Gastroesophageal sphincter (tissue), 3 donors: Measurements from ENCODE around the gene SERPINA4.

Experiments used
- EP300 ChIP-seq: sonication (generic); formaldehyde crosslinking; IDR thresholded peaks from one replicate; pipeline ENCODE4 v1.6.1; 2017; ENCODE audit warnings: antibody characterized with exemption, mild to moderate bottlenecking
- POLR2A ChIP-seq, 2 donors: fragments of 450-650 bp; IDR thresholded peaks; one replicate each; pipeline ENCODE4 v1.6.1; 2017; ENCODE audit warnings: antibody characterized with exemption in 2 of 2, mild to moderate bottlenecking in 2 of 2, moderate library complexity in 1 of 2
- POLR2AphosphoS5 ChIP-seq: sonication (generic); formaldehyde crosslinking; IDR thresholded peaks from one replicate; pipeline ENCODE4 v1.6.1; 2017; ENCODE audit warnings: antibody characterized with exemption
- TF ChIP-seq, protein P1 (sequence below), 4 experiments: fragments of 200-600 bp in 2 of 4; fragments of 450-650 bp in 2 of 4; sonication (generic) in 1 of 4; IDR thresholded peaks; one replicate each; pipeline ENCODE4 v1.5.1; 2017 to 2019; ENCODE audit warnings: antibody characterized with exemption in 4 of 4, mild to moderate bottlenecking in 2 of 4, moderate library complexity in 2 of 4

DNA sequence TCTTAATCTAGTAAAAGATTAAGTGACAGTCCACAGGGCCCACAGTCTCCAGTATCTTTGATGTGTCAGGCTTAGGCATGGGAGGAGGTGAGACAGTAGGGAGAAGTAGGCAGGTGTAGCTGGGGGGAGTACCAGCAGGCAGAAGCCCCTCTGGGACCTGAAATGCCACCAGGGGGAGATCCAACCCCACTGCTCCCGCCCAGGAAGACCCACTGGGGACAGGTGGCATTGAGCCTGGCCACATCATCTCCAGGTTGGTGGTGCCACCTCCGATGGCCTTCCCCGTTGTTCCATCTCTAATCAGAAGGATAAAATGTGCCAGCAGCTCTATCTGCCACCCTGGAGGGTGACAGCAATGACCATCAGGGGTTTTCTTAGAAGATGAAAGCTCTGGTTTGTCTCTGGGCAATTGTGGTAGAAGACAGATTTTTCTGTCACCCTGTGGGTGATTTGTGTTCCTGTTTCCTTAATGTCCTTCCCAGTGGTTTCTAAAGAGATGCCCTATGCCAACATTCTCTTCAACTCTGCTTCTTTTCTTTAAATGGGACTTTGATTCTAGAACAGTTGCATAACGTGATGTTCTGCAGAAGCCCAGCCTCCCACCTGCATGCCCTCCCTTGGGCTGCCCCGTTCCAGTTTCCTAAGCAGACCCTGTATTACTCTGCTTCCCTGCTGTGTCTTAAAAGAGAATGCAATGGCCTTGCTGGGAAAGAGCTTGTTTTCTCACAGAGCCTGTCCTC is 39.7 kb upstream of the SERPINA4 start:
- TF ChIP-seq POLR2AphosphoS5 (no peak), POLR2A (IDR thresholded peaks at IDR 0.05) (no peak), EP300 (no peak)
- TF ChIP-seq, protein P1, sequence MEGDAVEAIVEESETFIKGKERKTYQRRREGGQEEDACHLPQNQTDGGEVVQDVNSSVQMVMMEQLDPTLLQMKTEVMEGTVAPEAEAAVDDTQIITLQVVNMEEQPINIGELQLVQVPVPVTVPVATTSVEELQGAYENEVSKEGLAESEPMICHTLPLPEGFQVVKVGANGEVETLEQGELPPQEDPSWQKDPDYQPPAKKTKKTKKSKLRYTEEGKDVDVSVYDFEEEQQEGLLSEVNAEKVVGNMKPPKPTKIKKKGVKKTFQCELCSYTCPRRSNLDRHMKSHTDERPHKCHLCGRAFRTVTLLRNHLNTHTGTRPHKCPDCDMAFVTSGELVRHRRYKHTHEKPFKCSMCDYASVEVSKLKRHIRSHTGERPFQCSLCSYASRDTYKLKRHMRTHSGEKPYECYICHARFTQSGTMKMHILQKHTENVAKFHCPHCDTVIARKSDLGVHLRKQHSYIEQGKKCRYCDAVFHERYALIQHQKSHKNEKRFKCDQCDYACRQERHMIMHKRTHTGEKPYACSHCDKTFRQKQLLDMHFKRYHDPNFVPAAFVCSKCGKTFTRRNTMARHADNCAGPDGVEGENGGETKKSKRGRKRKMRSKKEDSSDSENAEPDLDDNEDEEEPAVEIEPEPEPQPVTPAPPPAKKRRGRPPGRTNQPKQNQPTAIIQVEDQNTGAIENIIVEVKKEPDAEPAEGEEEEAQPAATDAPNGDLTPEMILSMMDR (IDR thresholded peaks at IDR 0.05) = no peak
